GM19099 (cell line): ENCODE data around the gene RPL38.
A peak's percentile ranks its signal among the peaks of the same experiment; 100 is the strongest.

Source experiments
- POLR2A ChIP-seq: IDR thresholded peaks from 3 replicates; pipeline ENCODE4 v1.6.1; 2011; ENCODE audit warnings: low read depth; ENCODE audit not compliant: insufficient read length; ENCODE audit errors: extremely low read depth

The RPL38 gene

DNA sequence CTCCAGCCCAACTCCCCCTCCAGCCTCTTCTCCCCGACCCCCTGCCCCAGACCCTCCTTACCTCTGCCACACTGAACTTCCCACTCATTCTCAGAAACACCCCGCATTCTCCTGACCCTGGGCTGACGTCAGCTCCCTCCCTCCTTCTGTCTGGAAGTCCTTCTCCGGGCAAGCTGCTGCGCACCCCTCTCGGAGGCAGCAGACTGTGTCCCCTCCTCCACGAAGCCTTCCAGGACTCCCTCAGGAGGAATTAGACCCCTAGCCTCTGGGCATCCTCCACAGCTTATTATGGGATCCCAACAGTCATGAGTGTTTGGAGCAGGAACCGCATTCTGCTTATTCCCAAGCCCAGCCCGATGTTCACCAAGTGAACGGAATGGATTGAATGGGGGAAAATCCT is 3.4 kb upstream of the RPL38 start:
- TF ChIP-seq POLR2A: no peak

DNA sequence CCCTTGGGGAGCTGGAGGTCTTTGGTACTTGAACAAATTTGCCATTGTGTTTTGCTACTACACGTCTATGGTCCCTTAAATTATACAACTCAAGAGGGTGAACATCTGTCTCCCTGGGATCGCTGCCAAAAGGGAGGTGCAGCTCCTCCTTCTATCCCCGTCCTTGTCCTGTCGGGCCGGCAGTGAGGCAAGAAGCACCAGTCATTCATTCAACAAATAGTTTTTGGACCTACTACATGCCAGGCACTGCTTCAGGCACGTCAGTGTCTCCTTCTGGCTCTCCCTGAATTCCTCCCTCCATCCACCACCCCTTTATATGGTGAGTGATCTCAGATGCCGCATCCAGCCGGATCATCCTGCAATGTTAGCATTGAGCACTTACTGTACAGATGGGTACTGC is 2.2 kb upstream of the RPL38 start:
- TF ChIP-seq POLR2A: no peak

DNA sequence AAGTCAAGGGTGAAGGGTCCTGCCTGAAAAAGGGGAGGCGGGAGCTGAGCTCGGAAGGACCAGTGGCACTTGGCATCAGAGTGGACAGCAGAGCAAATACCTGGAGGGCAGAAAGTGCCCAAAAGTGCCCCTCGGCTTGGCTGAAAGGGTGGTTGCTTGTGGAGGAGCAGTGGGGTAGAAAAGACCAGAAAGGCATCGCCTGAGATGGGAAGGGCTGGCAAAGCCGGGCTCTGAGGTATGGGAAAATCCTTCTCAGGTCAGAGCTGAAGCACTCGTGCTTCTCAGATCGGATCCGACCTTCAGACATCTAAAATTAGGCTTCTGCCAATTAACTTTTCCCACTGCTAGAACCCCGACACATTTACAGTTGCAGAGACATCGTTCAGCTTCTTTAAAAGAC is 1.5 kb upstream of the RPL38 start:
- TF ChIP-seq POLR2A: no peak

DNA sequence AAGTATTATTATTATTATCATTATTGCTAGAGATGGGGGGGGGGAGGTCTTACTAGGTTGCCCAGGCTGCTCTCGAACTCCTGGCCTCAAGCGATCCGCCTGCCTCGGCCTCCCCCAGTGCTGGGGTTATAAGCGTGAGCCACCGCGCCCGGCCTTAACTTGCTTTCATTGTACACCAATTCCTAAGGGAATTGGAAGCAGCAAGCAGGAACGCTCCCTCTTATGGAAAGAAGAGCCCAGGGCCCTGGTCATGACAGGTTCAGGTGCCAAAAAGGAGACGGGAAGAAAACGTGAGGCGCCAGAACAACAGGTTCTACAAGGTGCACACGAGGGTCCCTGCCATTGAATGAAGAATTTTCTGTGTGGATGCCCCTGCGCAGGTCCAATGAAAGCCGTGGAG is 540 bp upstream of the RPL38 start:
- TF ChIP-seq POLR2A: no peak

DNA sequence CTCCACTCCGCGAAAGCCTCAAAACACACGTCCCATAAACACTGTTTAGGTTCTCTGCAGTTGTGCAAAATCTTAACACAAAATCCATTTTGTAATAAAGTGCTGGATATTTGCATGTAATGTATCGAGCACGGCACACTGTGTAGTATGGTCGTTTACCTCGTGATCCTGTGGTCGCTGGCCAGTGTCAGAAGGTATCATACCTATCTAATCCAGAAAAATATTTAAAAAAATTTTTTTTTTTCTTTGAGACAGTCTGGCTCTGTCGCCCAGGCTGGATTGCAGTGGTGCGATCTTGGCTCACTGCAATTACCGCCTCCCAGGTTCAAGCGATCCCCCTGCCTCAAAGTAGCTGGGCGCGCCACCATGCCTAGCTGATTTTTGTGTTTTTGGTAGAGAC is 996 bp downstream of the RPL38 start:
- no peak for TF ChIP-seq POLR2A

DNA sequence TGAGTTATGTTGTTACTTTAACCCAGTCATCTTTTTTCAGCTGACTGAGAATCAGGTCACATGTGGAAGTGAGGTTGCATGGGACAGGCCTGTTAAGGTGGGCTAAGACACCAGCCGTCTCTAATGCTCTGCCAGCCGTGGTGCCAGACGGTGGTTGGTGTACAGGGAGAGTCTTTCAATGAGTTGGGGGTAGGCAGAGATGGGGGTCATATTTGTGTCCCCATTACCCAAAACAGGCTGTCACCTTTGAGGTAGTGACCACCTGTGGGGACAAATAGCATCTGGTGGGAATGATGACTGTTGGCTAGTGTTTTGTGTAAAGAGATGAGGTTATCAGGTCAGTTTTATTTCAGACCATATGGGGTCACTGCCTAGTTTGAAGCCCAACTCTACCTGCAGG is 1.8 kb downstream of the RPL38 start:
- no peak for TF ChIP-seq POLR2A

DNA sequence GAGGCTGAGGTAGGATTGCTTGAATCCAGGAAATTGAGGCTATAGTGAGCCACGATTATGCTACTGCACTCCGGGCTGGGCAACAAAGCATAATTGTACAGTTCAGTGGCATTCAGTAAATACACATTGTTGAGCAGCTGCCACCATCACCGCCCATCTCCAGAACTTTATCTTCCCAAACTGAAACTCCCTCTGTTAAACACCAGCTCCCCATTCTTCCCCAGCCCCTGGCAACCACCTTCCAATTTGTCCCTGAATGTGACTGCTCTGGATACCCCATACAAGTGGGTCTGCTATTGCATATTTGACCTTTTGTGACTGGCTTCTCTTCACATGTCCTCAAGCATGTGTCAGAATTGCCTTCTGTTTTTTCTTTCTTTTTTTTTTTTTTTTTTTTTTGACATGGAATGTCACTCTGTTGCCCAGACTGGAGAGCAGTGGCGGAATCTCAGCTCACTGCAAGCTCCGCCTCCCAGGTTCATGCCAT is 2.9 kb downstream of the RPL38 start:
- no peak for TF ChIP-seq POLR2A

DNA sequence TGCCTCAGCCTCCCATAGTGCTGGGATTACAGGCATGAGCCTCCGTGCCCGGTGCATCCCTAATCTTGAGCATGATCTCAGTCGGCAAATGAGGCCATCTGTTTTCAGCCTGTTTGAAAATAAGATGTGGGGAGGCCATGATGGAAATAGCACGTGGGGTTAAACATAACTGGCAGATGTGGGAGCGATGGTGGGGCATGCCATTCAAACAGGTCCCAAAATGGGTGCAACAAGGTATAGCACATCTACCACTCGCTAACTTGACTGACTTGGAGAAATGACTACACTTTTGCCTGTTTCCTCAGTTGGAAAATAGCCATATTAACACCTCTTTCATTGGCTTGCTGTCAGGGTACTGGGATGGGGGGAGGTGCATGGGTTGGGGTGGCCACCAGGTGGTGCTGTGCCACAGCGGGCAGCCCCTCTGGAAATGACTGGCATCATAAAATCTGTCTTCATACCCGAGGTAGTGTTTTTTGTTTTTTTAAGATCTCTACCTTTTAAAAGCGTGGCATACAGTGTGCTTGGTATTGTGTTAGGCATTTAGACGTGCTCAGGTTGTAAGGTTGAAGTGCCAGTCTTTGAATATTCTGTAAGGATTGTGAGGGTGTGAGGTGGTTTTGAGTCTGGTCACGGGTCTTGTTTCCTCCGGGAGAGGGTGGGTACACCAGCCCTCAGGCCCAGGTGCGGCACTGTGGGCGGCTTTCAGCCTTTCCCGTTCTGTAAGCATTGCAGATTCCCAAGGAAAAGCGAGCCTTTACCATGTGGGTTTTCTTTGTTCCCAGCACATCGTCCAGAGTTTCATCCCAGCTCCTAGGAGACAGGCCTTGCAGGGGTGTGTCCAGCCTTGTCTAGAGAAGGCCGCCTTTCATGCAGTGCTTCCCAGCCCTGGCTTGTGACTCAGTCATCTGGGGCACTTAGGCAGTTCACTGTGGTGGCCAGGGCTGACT is 7.0 kb downstream of the RPL38 start:
- TF ChIP-seq POLR2A: peak; percentile 39

DNA sequence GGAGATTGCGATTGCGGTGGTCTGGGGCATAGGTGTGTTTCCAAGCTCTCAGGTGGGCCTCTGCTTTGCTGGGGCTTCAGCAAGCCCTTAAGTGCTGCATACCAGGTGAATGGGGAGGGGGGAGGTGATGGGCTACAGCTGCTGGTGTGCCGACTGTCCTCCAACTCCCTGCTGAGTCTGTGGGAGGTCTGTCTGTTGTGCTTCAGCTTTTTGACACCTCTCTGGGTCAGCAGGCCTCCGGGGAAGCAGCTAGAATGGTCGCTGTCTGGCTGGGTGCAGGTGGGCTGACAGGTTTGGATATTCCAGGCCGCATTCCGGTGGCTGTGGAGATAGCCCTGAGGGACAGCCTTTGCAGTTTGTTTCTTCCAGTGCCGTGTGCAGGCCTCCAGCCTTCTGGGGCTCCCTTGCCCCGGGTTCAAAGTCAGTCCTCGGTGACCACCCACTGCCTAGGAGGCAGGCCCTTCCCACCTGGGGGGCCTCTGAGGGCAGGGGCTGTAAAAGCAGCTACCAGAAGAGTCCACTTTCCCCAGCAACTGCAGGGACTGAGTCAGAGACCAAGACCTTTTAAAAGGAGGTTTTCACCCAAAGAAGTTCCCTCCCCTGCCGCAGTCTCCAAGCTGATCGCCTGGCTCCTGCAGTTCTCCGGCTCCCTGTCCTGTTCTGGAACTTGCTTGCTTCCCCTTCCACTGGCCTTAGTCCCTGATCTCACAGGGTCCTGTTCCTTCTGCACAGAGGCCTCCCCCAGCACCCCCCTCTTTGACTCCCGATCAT is 7.8 kb downstream of the RPL38 start:
- TF ChIP-seq POLR2A: peak; percentile 14

DNA sequence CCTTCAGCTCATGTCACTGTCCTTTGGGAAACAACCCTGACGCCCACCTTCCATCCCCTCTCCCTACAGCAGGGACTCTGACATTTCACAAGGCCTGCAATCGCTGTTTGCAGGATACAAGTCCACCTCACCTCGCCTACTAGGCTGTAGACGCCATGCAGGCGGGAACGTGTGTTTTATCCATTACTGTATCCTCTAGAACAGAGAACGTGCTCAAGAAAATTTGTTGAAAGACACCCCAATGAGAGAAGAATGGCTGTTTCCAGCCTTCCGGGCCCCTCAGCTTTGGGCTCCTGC is 8.4 kb downstream of the RPL38 start:
- no peak for TF ChIP-seq POLR2A

DNA sequence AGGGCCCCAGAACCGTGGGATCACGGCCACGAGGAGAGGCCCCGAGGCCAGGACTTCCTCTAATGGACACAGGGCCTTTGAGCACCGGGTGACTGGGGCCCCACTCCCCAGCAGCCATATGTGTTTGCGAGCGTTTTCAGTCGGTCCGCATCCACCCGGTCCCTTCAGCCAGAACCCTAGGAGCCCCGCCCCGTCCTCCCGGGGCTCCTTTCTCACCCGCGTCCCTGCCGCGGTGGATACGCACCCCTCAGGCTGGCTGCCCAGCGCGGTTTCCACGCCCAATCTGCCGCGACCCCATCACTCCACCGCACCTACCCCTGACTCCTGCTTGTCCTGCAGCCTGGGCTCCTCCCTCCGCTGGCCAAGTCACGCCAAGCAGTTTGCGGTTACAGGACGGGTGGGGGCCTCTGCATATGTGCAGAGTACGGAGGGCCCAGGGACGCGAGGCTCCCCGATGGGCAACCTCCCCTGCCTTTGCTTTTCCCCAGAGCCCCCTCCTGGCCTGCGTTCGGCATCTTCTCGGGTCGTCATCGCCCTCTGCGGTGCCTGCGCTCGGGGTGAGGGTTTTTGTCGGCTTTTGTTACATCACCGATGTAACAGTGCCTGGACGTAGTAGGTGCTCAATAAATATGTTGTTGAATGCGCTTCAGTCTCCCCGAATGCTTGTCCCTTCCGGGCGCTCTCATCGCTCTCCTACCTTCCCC is 8.9 kb downstream of the RPL38 start:
- no peak for TF ChIP-seq POLR2A

DNA sequence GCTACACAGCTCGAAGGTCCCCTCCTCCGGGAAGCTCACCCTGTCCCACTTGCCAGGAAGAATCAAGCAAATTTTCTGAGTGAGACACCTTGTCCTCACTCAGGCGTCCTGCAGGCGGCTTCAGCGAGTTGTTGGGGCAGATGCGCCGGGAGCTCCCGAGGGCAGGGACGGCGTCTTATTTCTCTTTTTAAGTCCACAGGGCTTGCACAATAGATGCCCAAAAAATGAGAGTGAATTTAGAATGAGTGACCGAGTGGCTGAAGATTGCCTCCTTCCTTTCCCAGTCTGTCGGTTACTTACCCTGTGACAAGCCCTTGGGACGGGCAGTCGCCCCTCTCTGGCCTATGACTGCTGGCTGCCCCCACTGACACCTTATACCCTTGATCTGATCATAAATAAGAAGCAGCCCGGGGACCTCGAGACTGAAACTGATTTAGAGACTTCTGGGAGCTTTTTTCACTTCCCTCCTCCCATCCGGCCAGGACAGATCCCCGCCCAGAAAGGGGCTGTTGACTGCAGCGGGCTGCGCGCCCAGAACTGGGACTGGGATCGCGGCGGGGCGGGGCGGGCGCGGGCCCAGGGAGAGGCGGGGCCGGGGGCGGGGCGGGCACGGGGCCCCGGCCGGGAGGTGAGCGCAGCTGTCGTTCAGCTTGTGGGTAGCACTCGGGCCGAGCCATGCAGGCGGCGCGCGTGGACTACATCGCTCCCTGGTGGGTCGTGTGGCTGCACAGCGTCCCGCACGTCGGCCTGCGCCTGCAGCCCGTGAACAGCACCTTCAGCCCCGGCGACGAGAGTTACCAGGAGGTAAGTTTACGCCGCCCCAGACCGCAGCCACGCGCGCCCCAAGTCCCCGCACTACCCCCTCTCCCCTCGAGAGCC is 9.7 kb downstream of the RPL38 start, which contains the start of gene TTYH2:
Gene TTYH2 (plus strand): TSS at position 659 of the 879 bp plus-strand sequence. CDS start 17 bp downstream, at position 676.
- TF ChIP-seq POLR2A: peak; percentile 42

DNA sequence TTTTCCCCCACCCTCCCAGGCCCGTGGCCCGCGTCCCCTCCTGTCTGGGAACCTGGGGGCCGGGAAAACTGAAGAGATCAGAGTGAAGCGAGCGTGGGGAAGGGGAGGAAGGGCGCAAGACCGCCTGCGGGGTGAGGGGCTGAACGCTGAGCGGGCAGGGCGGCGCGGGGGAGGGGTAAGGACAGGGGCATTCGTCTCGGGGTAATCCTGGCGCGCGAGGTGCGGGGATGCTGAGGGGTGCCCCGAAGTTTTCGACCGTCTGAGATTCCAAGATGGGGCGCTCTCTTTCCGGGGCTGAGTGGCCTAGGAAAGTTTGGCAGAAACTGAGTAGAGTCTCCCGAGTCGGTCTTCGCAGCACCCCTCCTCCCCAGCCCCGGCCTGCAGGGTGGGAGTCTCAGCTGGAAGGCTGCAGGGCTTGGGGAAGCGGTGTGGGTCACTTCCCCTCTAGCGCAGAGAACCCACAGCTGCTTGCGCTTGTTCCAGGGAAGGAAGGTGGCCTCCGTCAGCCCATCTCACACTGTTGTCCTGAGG is 10.4 kb downstream of the RPL38 start:
- no peak for TF ChIP-seq POLR2A
